ENCODE measurements around the gene EPHB4. TPM values are rescaled to one million over a fixed set of nuclear protein-coding genes. Genes with fewer than 3 reads are reported as not detected.

EPHB4 gene
- total RNA-seq, 6 experiments from 2014 or later, result 23.9 to 43.7 (median 36.8) TPM

GRCh38 chr7:100861616-100861985 lies 34.3 kb upstream of the EPHB4 start:
- 93% methylated on average over 6 of the region's 14 CpGs for WGBS (ENCODE audit: insufficient coverage, low coverage, low lambda C conversion rate, missing lambda C conversion rate)
- DNase-seq, result no peak

DNA sequence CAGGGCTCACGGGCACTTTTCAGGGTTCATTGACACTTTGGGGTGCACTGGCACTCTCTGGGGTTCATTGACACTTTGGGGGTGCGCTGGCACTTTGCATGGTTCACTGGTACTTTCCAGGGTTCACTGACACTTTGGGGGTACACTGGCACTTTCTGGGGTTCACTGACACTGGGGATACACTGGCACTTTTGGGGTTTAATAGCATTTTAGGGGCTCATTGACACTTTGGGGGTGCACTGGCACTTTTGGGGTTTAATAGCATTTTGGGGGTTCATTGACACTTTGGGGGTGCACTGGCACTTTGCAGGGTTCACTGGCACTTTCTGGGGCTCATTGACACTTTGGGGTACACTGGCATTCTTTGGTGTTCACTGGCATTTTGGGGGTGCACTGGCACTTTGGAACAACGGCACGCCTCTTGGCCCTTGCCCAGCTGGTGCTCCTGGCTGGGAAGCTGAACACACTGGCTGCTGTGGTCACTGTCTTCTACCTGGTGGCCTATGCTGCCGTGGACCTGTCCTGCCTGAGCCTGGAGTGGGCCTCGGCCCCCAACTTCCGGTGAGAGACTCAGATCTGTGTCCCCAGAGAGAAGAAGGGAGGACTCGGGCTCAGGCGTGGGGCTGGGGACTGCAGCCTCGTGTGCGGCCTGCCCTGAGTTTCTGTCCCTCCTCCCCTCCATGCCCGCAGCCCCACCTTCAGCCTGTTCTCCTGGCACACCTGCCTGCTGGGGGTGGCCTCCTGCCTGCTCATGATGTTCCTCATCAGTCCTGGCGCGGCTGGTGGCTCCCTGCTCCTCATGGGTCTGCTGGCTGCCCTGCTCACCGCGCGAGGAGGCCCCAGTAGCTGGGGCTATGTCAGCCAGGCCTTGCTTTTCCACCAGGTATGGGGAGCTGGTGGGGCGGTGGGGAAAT lies 33.6 kb upstream of the EPHB4 start:
- H3K27ac ChIP-seq, result no peak overlapping the region
- H3K4me3 ChIP-seq, result no peak overlapping the region
- no peaks in the 10 kb centered on the region for H3K27me3 ChIP-seq
- no peaks in the 10 kb centered on the region for H3K9me3 ChIP-seq
- H3K4me1 ChIP-seq, result peaks cover 0 to 15% (median 3%) of the 10 kb centered on the region in 4 donors
- no peak for ATAC-seq
- TF ChIP-seq CTCF (IDR thresholded peaks at IDR 0.05) (no peak), POLR2A (IDR thresholded peaks at IDR 0.05) (no peak)
- intact Hi-C loops (cut with DNase I), result no loop called here
- WGBS (ENCODE audit: insufficient coverage, low coverage, low lambda C conversion rate, missing lambda C conversion rate), result 100% methylated on average over 6 of the region's 18 CpGs
- DNase-seq, result no peak
- peaks cover 0 to 6% (median 0%) of the 10 kb centered on the region in 4 donors for H3K36me3 ChIP-seq

More at GRCh38 chr7:100861616-100861985, 34.3 kb upstream of the EPHB4 start:
- Histone ChIP-seq H3K27ac (no peak overlapping the region), H3K36me3 (peaks cover 0 to 6% (median 0%) of the 10 kb centered on the region in 4 donors), H3K9me3 (no peaks in the 10 kb centered on the region), H3K4me1 (peaks cover 0 to 17% (median 3%) of the 10 kb centered on the region in 4 donors), H3K27me3 (no peaks in the 10 kb centered on the region), H3K4me3 (no peak overlapping the region)
- ATAC-seq, result no peak
- TF ChIP-seq CTCF (IDR thresholded peaks at IDR 0.05) (no peak), POLR2A (IDR thresholded peaks at IDR 0.05) (no peak)
- intact Hi-C loops (cut with DNase I), result no loop called here

DNA sequence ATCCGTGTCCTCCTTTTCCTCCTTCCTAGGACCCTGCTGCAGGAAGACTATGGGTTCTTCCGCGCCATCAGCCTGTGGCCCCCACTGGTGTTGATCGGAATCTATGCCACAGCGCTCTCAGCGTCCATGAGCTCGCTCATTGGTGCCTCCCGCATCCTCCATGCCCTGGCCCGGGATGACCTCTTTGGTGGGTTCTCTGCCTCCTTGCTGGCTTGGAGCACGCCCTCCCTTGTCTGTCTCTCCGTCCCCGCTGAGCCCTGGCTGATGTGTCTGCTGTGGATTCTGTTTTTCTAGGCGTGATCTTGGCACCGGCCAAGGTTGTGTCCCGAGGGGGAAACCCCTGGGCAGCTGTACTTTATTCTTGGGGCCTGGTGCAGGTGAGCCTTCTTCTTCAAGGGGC lies 32.5 kb upstream of the EPHB4 start:
- intact Hi-C loops (cut with DNase I), result loop anchor here in 1 of 2 donors (10.0 kb wide), 1 partner anchor 145 kb away; no protein-coding TSS in a partner anchor
- Histone ChIP-seq H3K36me3 (peaks cover 0 to 6% (median 0%) of the 10 kb centered on the region in 4 donors), H3K27ac (no peak overlapping the region), H3K4me1 (peaks cover 0 to 15% (median 3%) of the 10 kb centered on the region in 4 donors), H3K27me3 (no peaks in the 10 kb centered on the region), H3K4me3 (no peak overlapping the region), H3K9me3 (no peaks in the 10 kb centered on the region)
- no peak for TF ChIP-seq CTCF (IDR thresholded peaks at IDR 0.05)
- WGBS (ENCODE audit: insufficient coverage, low coverage, low lambda C conversion rate, missing lambda C conversion rate), result 82% methylated on average over 11 of the region's 15 CpGs
- DNase-seq (peak in 1 of 3 donors; percentile 33), ATAC-seq (no peak)

GRCh38 chr7:100856871-100857282 lies 29.6 kb upstream of the EPHB4 start:
- H3K36me3 ChIP-seq, result peaks cover 0 to 6% (median 0%) of the 10 kb centered on the region in 4 donors
- intact Hi-C loops (cut with DNase I), result loop anchor here in 1 of 2 donors (10.0 kb wide), 1 partner anchor 142 kb away; no protein-coding TSS in a partner anchor

More at GRCh38 chr7:100856871-100857282, 29.6 kb upstream of the EPHB4 start:
- Histone ChIP-seq H3K4me3 (no peak overlapping the region), H3K27ac (no peak overlapping the region), H3K9me3 (no peaks in the 10 kb centered on the region), H3K27me3 (no peaks in the 10 kb centered on the region), H3K4me1 (peaks cover 0 to 6% (median 0%) of the 10 kb centered on the region in 4 donors)
- DNase-seq (no peak), ATAC-seq (no peak)
- WGBS (ENCODE audit: insufficient coverage, low coverage, low lambda C conversion rate, missing lambda C conversion rate), result no CpG with 5 or more reads among the region's 16 CpGs
- TF ChIP-seq CTCF (IDR thresholded peaks at IDR 0.05) (no peak), POLR2A (IDR thresholded peaks at IDR 0.05) (no peak)
